IMR-90 (cell line): ENCODE data around the gene MDFI. TPM values are rescaled to one million over a fixed set of nuclear protein-coding genes. Genes with fewer than 3 reads are reported as not detected.

ENCODE experiments used
- ATAC-seq: fragments of 200-7000 bp; cut with Tn5 transposase; 2 replicates; pipeline ENCODE4 v1.9.1; 2020; ENCODE audit warnings: low read depth, mild to moderate bottlenecking, moderate library complexity
- BruUV-seq: library from RNA; stranded (reverse); fragments of 400-500 nt; replicated peaks from 2 replicates; lab custom pipeline; 2021; lab: Mats Ljungman, UMichigan
- CTCF ChIA-PET: fragments of 300-600 bp; formaldehyde crosslinking; extraction: SDS; loops from one replicate; lab custom pipeline; 2021; ENCODE audit warnings: antibody characterized with exemption; lab: Yijun Ruan, JAX
- POLR2A ChIA-PET: fragments of 300-600 bp; sonication (Branson Sonifier 250); formaldehyde crosslinking; loops from one replicate; lab custom pipeline; 2022; ENCODE audit warnings: antibody characterized with exemption; ENCODE audit not compliant: unreplicated experiment; lab: Charles Lee
- DNase-seq: peaks from one replicate; pipeline ENCODE4 v3.0.0; 2013
- H2AFZ ChIP-seq: replicated peaks from 2 replicates; pipeline ENCODE3; 2013; ENCODE audit warnings: low read length, mild to moderate bottlenecking; ENCODE audit not compliant: poor library complexity
- H2AK5ac ChIP-seq: 2 replicates; pipeline ENCODE4 v1.6.1; 2013; ENCODE audit warnings: low read depth, low read length, inconsistent platforms
- H2AK9ac ChIP-seq: replicated peaks from 2 replicates; pipeline ENCODE3; 2013; ENCODE audit warnings: mild to moderate bottlenecking, low read depth, low read length, moderate library complexity; ENCODE audit not compliant: poor library complexity
- H2BK120ac ChIP-seq: 2 replicates; pipeline ENCODE4 v1.6.1; 2013; ENCODE audit warnings: low read depth, low read length, inconsistent platforms
- H2BK15ac ChIP-seq: 3 replicates; pipeline ENCODE4 v1.6.1; 2013; ENCODE audit warnings: low read depth, low read length, inconsistent platforms
- H2BK20ac ChIP-seq: 2 replicates; pipeline ENCODE4 v1.6.1; 2013; ENCODE audit warnings: low read depth, mild to moderate bottlenecking, inconsistent platforms, low read length, moderate library complexity
- H2BK5ac ChIP-seq: 2 replicates; pipeline ENCODE4 v1.6.1; 2013; ENCODE audit warnings: mild to moderate bottlenecking, low read depth, low read length, inconsistent platforms; ENCODE audit not compliant: poor library complexity, severe bottlenecking
- H3K14ac ChIP-seq: replicated peaks from 2 replicates; pipeline ENCODE4 v1.6.1; 2013; ENCODE audit warnings: low read depth, low read length, inconsistent platforms
- H3K18ac ChIP-seq: 2 replicates; pipeline ENCODE4 v1.6.1; 2013; ENCODE audit warnings: low read depth, low read length, control low read depth
- H3K23ac ChIP-seq: 2 replicates; pipeline ENCODE4 v1.6.1; 2013; ENCODE audit warnings: low read depth, low read length, inconsistent platforms
- H3K27ac ChIP-seq: 2 replicates; pipeline ENCODE4 v1.5.1; 2013; ENCODE audit warnings: mild to moderate bottlenecking, control low read depth, low read length; ENCODE audit not compliant: insufficient read depth
- H3K27me3 ChIP-seq: 2 replicates; pipeline ENCODE4 v1.6.1; 2013; ENCODE audit warnings: low read length; ENCODE audit not compliant: control insufficient read depth, insufficient read depth
- H3K36me3 ChIP-seq: 2 replicates; pipeline ENCODE4 v1.6.1; 2013; ENCODE audit warnings: low read length, mixed read lengths; ENCODE audit not compliant: control insufficient read depth, insufficient read depth
- H3K4ac ChIP-seq: 2 replicates; pipeline ENCODE4 v1.6.1; 2013; ENCODE audit warnings: low read depth, low read length, inconsistent platforms
- H3K4me1 ChIP-seq: 2 replicates; pipeline ENCODE4 v1.6.1; 2013; ENCODE audit warnings: low read length, mixed read lengths; ENCODE audit not compliant: control insufficient read depth, insufficient read depth
- H3K4me2 ChIP-seq: 2 replicates; pipeline ENCODE4 v1.6.1; 2013; ENCODE audit warnings: low read depth, mild to moderate bottlenecking, control low read depth, low read length, moderate library complexity
- H3K4me3 ChIP-seq: 2 replicates; pipeline ENCODE4 v1.5.1; 2013; ENCODE audit warnings: low read depth, mild to moderate bottlenecking, control low read depth, low read length, moderate library complexity; ENCODE audit not compliant: insufficient read depth
- H3K56ac ChIP-seq: 2 replicates; pipeline ENCODE4 v1.6.1; 2013; ENCODE audit warnings: low read length, inconsistent platforms; ENCODE audit not compliant: insufficient read depth; ENCODE audit errors: extremely low read depth
- H3K79me1 ChIP-seq, 2 experiments: 2 replicates each; pipeline ENCODE4 v1.6.1; 2013; ENCODE audit warnings: low read length in 2 of 2, inconsistent platforms in 1 of 2, low read depth in 1 of 2
- H3K9ac ChIP-seq: 2 replicates; pipeline ENCODE4 v1.6.1; 2013; ENCODE audit warnings: low read depth, low read length, control low read depth
- H3K9me1 ChIP-seq: 2 replicates; pipeline ENCODE4 v1.6.1; 2013; ENCODE audit warnings: low read length, inconsistent platforms; ENCODE audit not compliant: insufficient read depth
- H3K9me3 ChIP-seq: 2 replicates; pipeline ENCODE4 v1.6.1; 2013; ENCODE audit warnings: low read length; ENCODE audit not compliant: control insufficient read depth, insufficient read depth
- H4K20me1 ChIP-seq: 2 replicates; pipeline ENCODE4 v1.6.1; 2013; ENCODE audit warnings: low read length, inconsistent platforms; ENCODE audit not compliant: insufficient read depth
- H4K5ac ChIP-seq: 2 replicates; pipeline ENCODE4 v1.6.1; 2013; ENCODE audit warnings: mild to moderate bottlenecking, low read depth, low read length, control low read depth
- H4K8ac ChIP-seq, 2 experiments: 2 replicates each; pipeline ENCODE4 v1.6.1; 2013; ENCODE audit warnings: low read depth in 2 of 2, low read length in 2 of 2, control low read depth in 1 of 2, inconsistent platforms in 1 of 2
- H4K91ac ChIP-seq: 2 replicates; pipeline ENCODE4 v1.6.1; 2013; ENCODE audit warnings: low read depth, low read length, inconsistent platforms; ENCODE audit not compliant: insufficient read depth
- CEBPB ChIP-seq: IDR thresholded peaks from 2 replicates; pipeline ENCODE4 v1.6.1; 2012; ENCODE audit warnings: low read depth, low read length, improper control_type of control experiment
- CHD1 ChIP-seq: IDR thresholded peaks from 2 replicates; pipeline ENCODE4 v1.6.1; 2012; ENCODE audit warnings: low read depth, low read length, improper control_type of control experiment
- CTCF ChIP-seq: conservative IDR thresholded peaks from 2 replicates; pipeline ENCODE4 v1.5.1; 2012; ENCODE audit warnings: mild to moderate bottlenecking, low read depth, low read length, improper control_type of control experiment
- ELK1 ChIP-seq: fragments of 150-350 bp; IDR thresholded peaks from 2 replicates; pipeline ENCODE4 v1.6.1; 2016; ENCODE audit warnings: low read depth, mild to moderate bottlenecking, low read length, moderate library complexity, borderline replicate concordance
- MAFK ChIP-seq: IDR thresholded peaks from 2 replicates; pipeline ENCODE4 v1.6.1; 2012; ENCODE audit warnings: low read depth, low read length, improper control_type of control experiment
- MAZ ChIP-seq: IDR thresholded peaks from 2 replicates; pipeline ENCODE4 v1.6.1; 2012; ENCODE audit warnings: low read depth, mild to moderate bottlenecking, low read length, improper control_type of control experiment, moderate library complexity, borderline replicate concordance
- MXI1 ChIP-seq: IDR thresholded peaks from 2 replicates; pipeline ENCODE4 v1.6.1; 2012; ENCODE audit warnings: low read depth, mild to moderate bottlenecking, low read length, moderate library complexity, borderline replicate concordance
- NFE2L2 ChIP-seq: fragments of 150-350 bp; IDR thresholded peaks from 2 replicates; pipeline ENCODE4 v1.6.1; 2016; ENCODE audit warnings: low read depth, mild to moderate bottlenecking, low read length
- RAD21 ChIP-seq: IDR thresholded peaks from 2 replicates; pipeline ENCODE4 v1.6.1; 2012; ENCODE audit warnings: low read length, improper control_type of control experiment
- RCOR1 ChIP-seq: IDR thresholded peaks from 2 replicates; pipeline ENCODE4 v1.6.1; 2012; ENCODE audit warnings: mild to moderate bottlenecking, low read length, improper control_type of control experiment; ENCODE audit not compliant: insufficient replicate concordance
- RFX5 ChIP-seq: IDR thresholded peaks from 2 replicates; pipeline ENCODE4 v1.8.0; 2012; ENCODE audit warnings: low read depth, mild to moderate bottlenecking, low read length, moderate library complexity
- SMC3 ChIP-seq: fragments of 150-350 bp; IDR thresholded peaks from 2 replicates; pipeline ENCODE4 v1.6.1; 2016; ENCODE audit warnings: low read depth, mild to moderate bottlenecking, antibody characterized with exemption, low read length, moderate library complexity
- USF2 ChIP-seq: fragments of 150-350 bp; IDR thresholded peaks from 2 replicates; pipeline ENCODE4 v1.6.1; 2017; ENCODE audit warnings: mild to moderate bottlenecking, antibody characterized with exemption, low read length, low read depth
- WGBS, 2 experiments: methylation state at CpG; one replicate each; pipeline versions ENCODE4 v1.1.5 to v1.1.7; 2013; ENCODE audit warnings: missing lambda C conversion rate in 2 of 2; ENCODE audit not compliant: insufficient read length in 1 of 2; ENCODE audit errors: extremely low coverage in 2 of 2; 5-methylcytosine and 5-hydroxymethylcytosine counted together
- dilution Hi-C: fragments of 300-500 bp; cut with HindIII; formaldehyde crosslinking; loops from one replicate; pipeline ENCODE4 v1.14.3; 2018; ENCODE audit warnings: low sequenced_read_pairs; ENCODE audit not compliant: unreplicated experiment
- in situ Hi-C: fragments of 300-500 bp; cut with MboI; formaldehyde crosslinking; loops from 3 replicates; pipeline ENCODE4 v1.14.3; 2019; ENCODE audit warnings: low sequenced_read_pairs, inconsistent platforms, mixed read lengths
- intact Hi-C: fragments of 100-400 bp; cut with micrococcal nuclease; formaldehyde crosslinking; loops from 2 replicates; pipeline ENCODE4 v1.10.0; 2022
- polyA plus RNA-seq, 3 experiments: library from polyadenylated mRNA; depleted of rRNA; stranded (reverse); fragments of >200 nt; gene quantifications; 2 replicates each; pipeline ENCODE4 v1.2.3, GENCODE V29; 2012; ENCODE audit warnings: low replicate concordance in 1 of 3
- total RNA-seq: library from RNA; depleted of rRNA; stranded (reverse); fragments of >200 nt; gene quantifications from 2 replicates; pipeline ENCODE4 v1.2.3, GENCODE V29; 2012

Gene MDFI
- total and polyA plus RNA-seq, 2 of the 4 experiments (the other 2 are of a cell fraction): 0.18 to 0.29 TPM

- POLR2A ChIA-PET: no interaction called here
- Histone ChIP-seq H3K9me3 (no peaks in the 10 kb centered on the region), H3K36me3 (no peaks in the 10 kb centered on the region), H3K9me1 (no peaks in the 10 kb centered on the region), H2BK20ac (no peak overlapping the region), H3K4me1 (no peaks in the 10 kb centered on the region), H2AK5ac (no peak overlapping the region), H4K91ac (no peak overlapping the region), H4K5ac (no peak overlapping the region), H3K4me3 (no peak overlapping the region), H3K9ac (no peak overlapping the region), H2BK5ac (no peak overlapping the region), H4K20me1 (no peaks in the 10 kb centered on the region), H3K79me1 (no peaks in the 10 kb centered on the region), H2AK9ac (peak overlapping the region; percentile 78), H2BK15ac (no peak overlapping the region), H2BK120ac (no peak overlapping the region), H4K8ac (peak overlapping the region in 1 of 2 experiments; percentile 56; a peak in 1 of 4 replicates), H3K14ac (no peak overlapping the region), H3K23ac (no peak overlapping the region), H3K56ac (no peak overlapping the region), H3K27me3 (peaks cover under 1% of the 10 kb centered on the region; the same call in 1 of the 2 replicates), H3K4ac (peak overlapping the region; percentile 42; the same call in 1 of the 2 replicates), H2AFZ (peak overlapping the region; percentile 93), H3K18ac (no peak overlapping the region), H3K4me2 (peak overlapping the region; percentile 40; the same call in 1 of the 2 replicates), H3K27ac (no peak overlapping the region)
- 3% methylated on average over 7 of the region's 38 CpGs; no CpG with 5 or more reads in 1 of the 2 experiments for WGBS, 2 experiments
- CTCF ChIA-PET: interaction anchor here (0.5 to 2.3 kb wide), 5 partner anchors 81 to 332 kb away, joined by 3 to 18 read pairs (median 4); no protein-coding TSS in a partner anchor
- ATAC-seq: peak; percentile 87
- dilution Hi-C loops (no loop called here), in situ Hi-C loops (loop anchor here (5.0 kb wide), 2 partner anchors 81 to 316 kb away; no protein-coding TSS in a partner anchor), intact Hi-C loops (loop anchor here (1.0 to 5.0 kb wide), 5 partner anchors 51 to 611 kb away; partner anchors contain the start of genes NFYA and OARD1)
- DNase-seq: peak; percentile 51
- no TSS peak for BruUV-seq
- no peak for TF ChIP-seq NFE2L2
- TF ChIP-seq RAD21: peak; percentile 91
- no peak for TF ChIP-seq MXI1
- TF ChIP-seq CEBPB: no peak
- peak; percentile 91 for TF ChIP-seq CTCF
- TF ChIP-seq MAZ: peak; percentile 69; the same call in 1 of the 2 replicates
- TF ChIP-seq ELK1: no peak
- no peak for TF ChIP-seq USF2
- TF ChIP-seq MAFK: no peak
- no peak for TF ChIP-seq CHD1
- TF ChIP-seq RCOR1: no peak
- no peak for TF ChIP-seq RFX5
- peak; percentile 87 for TF ChIP-seq SMC3
Observed at GRCh38 chr6:41683523-41684310, 45.4 kb downstream of the MDFI start.
